GM18870 (cell line): ENCODE measurements around the gene TACR3.
A peak's percentile ranks its signal among the peaks of the same experiment; 100 is the strongest.
"Not testable (repeated sequence)": the region's sequence is repeated elsewhere in the genome, so short reads cannot be mapped to it uniquely, and the experiment has no call there.

Source experiments
- ATAC-seq: cut with Tn5 transposase; IDR thresholded peaks from one replicate; pipeline ENCODE4 v1.9.1; 2021; ENCODE audit warnings: moderate library complexity; ENCODE audit not compliant: unreplicated experiment

Gene TACR3

DNA sequence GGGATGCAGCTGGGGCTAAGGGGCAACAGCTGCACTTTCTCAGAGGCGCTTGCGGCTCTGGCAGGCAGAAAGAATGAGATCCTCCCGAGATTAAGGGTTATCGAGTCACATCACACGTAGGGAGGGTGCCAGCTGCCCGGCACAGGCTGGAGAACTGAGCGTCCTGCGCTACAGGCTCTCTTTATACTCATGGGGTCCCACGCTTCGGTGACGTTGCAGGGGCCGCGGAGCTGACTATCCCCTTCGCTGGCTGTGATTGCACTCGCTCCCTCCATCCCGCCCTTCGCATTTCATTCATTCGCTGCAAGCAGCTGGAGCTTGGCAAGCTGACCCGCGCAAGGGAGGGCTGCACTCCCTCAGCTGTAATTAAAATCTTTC is at the start of gene TACR3:
TSS of gene TACR3 (minus strand) at position 156 of the 378 bp plus-strand sequence. CDS start 310 bp downstream, outside the sequence.
- no peak for ATAC-seq

DNA sequence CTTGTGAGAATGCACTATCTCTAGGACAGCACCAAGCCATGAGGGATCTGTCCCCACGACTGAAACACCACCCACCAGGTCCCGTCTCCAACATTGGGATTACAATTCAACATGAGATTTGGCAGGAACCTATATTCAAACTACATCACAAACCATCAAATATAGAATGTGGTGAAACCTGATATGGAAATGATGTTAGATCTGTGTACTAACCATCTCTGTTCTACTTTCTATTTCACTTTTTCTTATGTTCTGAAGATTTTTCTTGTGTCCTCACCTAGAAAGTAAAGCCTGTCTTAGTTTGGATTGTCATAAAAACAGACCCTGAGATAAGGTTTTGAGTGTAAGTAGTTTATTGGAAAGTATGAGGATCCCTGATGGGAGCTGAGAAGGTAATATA is 37.8 kb upstream of the TACR3 start:
- peak; percentile 60 for ATAC-seq

DNA sequence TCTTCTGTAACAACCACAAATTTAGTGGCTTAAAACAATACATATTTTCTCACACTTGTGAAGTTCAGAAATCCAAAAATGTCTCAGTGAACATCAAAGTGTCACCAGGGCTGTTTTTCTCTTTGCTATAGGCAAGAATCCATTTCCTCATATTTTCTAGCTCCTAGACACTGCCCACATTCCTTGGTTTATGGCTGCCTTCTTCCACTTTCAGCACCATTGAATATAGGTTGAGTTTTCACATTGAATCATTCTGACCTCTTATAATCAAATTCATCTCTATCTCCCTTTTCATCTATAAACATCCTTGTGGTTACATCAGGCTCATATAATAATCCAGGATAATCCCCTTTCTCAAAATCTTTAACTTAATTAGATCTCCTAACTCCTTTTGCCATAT is 37.0 kb upstream of the TACR3 start:
- no peak for ATAC-seq

GRCh38 chr4:103754844-103755243 is 35.1 kb upstream of the TACR3 start:
- no peak for ATAC-seq

GRCh38 chr4:103753868-103754653 is 34.3 kb upstream of the TACR3 start:
- no peak for ATAC-seq

- ATAC-seq, result not testable (repeated sequence)
Observed at GRCh38 chr4:103723150-103723549, 3.4 kb upstream of the TACR3 start.

DNA sequence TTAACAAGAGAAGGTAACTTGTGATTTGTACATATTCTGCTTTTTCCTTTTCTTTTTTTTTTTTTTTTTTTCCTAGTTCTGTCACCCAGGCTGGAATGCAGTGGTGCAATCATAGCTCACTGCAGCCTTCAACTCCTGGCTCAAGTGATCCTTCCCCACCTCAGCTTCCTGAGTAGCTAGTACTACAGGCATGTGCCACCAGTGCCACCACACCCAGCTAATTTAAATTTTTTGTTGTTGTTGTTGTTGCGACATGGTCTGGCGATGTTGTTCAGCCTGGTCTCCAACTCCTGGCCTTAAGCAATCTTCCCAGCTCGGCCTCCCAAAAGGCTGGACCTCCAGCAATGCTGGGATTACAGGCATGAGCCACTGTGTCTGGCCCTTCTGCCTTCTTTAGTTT is 1.5 kb upstream of the TACR3 start:
- no peak for ATAC-seq

GRCh38 chr4:103720661-103721060 is 876 bp upstream of the TACR3 start:
- ATAC-seq, result no peak

DNA sequence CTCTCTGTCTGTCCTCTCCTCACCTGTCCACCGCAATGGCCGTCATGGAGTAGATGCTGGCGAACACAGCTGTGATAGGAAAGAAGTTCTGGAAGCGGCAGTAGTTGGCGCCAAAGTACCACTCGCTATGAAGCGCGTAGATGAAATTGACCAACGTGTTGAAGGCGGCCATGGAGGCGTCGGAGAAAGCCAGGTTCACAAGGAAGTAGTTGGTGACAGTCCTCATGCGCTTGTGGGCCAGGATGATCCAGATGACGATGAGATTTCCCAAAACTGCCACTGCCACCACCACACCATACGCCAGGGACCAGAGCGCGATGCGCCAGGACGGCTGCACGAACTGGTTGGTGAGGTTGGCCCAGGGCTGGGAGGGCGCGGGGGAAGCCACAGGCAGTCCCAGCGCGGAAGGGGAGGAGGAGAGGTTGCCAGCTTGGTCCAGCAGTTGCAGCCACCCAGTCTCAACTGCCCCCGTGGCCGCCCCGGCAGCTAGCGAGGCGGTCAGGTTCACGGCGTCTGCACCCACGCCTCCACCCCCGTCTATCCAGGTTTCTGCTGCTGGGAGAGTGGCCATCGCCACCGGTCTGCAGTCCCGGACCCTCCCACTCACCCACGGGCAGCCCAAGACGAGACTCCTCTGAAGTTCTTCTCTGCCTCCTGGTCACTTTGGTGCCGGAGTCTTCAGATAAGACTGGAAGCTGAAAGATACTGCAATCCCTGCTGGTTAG is 518 bp downstream of the TACR3 start:
- ATAC-seq, result no peak

DNA sequence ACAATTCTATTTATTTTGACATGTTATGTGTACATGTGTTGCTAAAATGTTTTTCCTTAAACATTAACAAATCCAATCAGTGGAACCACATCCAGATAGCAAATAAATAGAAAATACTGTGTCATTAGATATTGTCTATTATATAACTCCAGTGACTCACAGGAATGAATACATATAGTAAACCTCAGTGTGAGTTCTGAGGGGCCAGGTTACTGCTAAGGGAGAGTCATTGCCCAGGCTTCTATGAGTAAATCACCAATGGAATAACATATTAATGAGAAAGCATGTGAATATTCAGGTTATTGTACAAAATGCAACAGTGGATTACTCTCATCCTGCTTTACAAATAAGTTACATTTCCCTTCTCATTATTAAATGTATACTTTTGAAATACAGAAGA is 27.2 kb downstream of the TACR3 start:
- no peak for ATAC-seq

GRCh38 chr4:103673983-103674382 is 45.8 kb downstream of the TACR3 start:
- ATAC-seq, result peak; percentile 72

GRCh38 chr4:103666764-103667163 is 53.0 kb downstream of the TACR3 start:
- not testable (repeated sequence) for ATAC-seq

DNA sequence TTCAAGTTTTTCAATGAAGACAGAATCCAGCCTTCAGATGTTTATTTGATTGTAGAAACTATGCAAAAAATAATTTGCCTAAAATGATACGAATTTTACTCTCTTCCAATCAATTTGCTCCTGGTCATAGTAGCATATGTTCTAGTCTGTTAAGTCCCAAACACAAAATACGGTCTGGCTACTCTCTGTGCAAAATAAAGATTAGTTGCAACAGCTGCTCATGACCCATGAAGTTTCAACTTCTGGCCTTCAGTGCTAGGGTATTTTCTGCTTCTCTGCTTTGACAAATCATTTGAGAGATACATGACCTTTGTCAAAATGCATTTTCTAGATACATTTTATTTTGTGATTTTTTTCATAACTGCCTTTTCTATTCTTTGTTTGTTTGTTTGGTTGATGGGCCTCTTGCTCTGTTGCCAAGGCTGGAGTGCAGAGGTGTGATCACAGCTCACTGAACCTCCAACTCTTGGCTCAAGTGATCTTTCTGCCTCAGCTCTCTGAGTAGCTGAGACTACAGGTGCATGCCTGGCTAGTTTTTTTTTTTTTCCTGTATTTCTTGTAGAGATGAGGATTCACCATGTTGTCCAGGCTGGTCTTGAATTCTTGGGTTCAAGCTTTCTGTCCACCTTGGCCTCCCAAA is 55.2 kb downstream of the TACR3 start:
- ATAC-seq, result no peak

DNA sequence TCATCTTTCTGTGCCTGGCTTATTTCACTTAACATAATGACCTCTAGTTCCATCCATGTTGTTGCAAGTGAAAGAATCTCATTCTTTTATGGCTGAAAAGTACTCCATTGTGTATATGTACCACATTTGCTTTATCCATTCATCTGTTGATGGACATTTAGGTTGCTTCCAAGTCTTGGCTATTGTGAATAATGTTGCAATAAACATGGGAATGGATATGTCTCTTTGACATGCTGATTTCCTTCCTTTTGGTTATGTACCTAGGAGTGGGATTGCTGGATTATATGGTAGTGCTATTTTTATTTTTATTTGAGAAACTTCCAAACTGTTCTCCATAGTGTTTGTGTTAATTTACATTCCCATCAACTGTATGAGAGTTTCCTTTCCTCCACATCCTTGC is 71.2 kb downstream of the TACR3 start:
- no peak for ATAC-seq

GRCh38 chr4:103645991-103646390 is 73.8 kb downstream of the TACR3 start:
- ATAC-seq, result no peak

GRCh38 chr4:103634236-103634635 is 85.5 kb downstream of the TACR3 start:
- no peak for ATAC-seq

GRCh38 chr4:103626296-103626695 is 93.5 kb downstream of the TACR3 start:
- ATAC-seq, result no peak

DNA sequence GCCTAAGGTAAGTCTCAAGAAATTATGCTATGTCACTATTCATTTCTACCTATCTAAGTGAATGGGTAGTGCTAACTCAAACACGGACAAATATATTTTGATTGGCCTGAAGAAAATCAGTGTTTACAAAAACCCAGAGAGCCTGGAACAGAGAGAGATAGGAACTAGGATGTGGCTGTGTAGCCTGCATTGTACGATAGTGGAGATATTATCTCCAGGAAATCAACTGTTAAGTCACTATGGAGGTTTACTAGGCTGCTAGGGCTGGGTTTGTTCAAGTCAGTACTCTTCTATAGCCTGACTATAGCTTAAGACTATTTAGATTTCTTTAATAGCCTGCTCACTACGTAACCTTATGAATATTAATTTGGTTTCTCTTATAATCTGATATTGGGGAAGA is 127.9 kb downstream of the TACR3 start:
- no peak for ATAC-seq

DNA sequence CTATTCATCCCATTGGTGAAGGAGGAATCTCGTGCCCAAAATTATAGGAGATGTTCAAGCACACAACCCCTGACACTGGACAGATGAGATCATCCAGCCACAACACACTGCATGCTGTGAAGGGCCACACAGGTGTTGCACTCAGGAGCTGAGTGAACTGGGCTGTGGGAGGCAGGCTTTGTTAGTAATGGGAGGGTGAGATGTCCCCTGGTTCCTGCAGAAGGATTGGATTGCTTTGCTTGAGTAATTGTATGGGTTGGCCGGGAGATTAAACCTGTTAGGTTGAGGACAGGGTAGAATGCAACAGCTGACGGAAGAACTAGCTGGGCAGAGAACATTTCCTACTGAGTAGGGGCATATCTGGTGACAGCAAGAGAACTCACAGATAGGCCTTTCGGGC is 152.2 kb downstream of the TACR3 start:
- no peak for ATAC-seq

GRCh38 chr4:103559178-103559577 is 160.6 kb downstream of the TACR3 start:
- not testable (repeated sequence) for ATAC-seq
